ENCODE measurements around the gene MTRR.

The MTRR gene

DNA sequence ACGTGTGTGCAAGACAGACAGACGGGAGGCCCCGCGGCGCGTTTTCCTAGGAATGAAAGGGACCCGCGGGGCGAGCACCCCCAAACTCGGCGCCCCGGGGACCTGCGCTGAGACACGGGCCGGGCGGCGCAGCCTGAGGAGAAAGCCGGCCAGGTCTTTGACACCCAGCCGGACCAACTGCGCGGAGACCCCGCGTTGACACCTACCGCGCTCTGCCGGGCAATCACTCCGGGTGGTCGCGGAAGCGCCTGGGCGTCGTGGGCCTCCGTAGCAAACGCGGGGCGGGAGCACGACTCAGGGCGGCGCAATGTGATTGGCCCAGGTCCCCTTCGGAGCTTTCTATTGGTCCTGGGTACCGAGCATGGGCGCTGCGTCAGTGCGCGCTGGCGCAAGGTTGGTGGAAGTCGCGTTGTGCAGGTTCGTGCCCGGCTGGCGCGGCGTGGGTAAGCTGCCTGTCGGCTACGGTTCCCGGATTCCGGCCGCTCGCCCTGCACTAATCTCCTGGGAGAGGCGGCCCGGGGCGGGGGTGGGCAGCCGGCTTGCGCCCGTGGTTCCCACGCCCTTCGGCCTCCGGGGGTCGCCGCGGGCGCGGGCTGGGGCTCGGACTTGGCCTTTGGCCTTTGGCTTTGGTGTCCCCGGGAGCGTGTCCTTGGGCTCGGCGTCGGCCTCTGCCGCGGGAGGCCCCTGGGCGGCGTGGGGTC lies at the start of gene MTRR, which contains the start of gene FASTKD3:
MTRR (plus strand) TSS at position 376 of the 701 bp plus-strand sequence. CDS start 1,647 bp downstream, outside the sequence.
FASTKD3 (minus strand) TSS at position 259 of the 701 bp plus-strand sequence. CDS start 948 bp downstream, outside the sequence.
- DNase-seq = peak; percentile 93

DNA sequence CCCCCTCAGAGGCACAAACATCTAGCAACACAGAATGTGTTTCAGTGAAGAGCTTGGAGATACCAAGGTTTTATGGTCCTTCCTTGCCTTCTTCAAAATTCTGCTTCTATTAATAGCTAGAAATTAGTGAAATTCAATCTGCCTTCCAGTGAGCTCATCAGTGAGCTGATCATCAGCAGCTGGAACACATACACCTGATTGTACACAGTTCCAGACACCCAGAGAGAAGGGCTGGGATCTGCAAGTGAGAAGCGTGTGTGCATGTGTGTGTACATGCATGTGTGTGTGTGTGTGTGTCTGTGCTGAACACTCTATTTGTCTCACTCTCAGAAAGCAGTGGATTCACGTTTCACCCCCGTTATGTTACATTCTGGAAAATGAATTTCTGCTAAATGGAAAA lies 46.5 kb upstream of the MTRR start:
- no peak for DNase-seq

GRCh38 chr5:7823594-7823993 lies 45.4 kb upstream of the MTRR start:
- DNase-seq = no peak

DNA sequence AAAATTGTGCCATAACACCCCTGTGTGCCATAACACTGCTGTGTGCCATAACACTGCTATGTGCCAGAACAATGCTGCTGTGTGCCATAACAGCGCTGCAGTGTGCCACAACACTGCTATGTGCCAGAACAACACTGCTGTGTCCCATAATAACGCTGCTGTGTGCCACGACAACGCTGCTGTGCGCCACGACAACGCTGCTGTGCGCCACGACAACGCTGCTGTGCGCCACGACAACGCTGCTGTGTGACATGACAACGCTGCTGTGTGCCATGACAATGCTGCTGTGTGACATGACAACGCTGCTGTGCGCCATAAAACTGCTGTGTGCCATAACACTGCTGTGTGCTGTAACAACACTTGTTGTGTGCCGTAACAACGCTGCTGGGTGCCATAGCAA lies 44.0 kb upstream of the MTRR start:
- DNase-seq = no peak

GRCh38 chr5:7825630-7826029 lies 43.3 kb upstream of the MTRR start:
- no peak for DNase-seq

DNA sequence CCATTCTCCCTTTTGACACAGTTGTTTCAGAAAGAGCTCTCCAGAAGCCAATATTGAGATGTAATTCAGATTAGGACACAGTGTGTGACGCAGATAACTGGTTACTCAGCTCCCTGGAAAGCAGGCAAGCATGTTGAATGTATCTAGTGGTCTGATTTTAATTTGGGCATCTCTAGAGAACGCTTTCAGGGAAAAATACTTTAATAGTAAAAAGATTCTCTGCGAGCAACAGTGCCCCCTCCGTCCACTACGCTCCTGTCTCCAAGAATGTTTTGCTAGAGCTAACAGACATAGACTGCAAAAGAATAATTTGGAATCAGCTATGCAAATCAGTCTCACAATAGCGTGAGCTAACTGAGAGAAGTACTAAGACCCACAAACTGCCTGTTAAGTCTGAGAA lies 41.3 kb upstream of the MTRR start:
- DNase-seq = no peak

GRCh38 chr5:7828269-7828668 lies 40.7 kb upstream of the MTRR start:
- no peak for DNase-seq

DNA sequence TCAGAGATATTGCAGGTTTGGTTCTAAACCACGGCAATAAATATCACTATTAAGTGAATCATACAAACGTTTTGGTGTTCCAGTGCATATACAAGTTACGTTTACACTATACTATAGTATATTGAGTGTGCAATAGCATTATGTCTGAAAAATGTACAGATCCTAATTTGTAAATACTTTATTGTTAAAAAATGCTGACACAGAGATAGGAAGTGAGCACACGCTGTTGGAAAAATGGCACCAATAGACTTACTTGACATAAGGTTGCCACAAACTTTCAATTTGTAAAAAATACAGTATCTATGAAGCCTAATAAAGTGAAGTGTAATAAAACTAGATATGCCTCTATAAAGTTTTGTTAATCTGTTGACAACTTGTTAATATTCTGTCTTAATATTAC lies 34.0 kb upstream of the MTRR start:
- DNase-seq = no peak

DNA sequence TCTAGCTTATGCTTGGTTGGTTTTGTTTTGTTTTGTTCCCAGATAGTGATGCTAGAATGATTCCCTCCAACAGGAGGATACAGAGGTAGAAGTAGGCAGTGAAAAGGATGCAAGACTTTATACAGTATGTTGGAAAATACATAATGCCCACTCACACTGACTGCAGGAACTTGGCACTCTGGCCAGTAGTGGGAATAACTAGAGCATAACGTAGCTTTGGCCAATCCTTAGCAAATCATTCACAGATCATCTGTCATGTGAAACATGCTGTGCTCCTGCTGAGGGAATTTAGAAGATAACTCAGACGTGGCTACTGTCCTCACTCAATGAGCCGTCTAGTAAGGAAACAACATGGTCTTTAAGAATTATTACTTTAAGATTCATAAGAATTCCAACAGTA lies 31.5 kb upstream of the MTRR start:
- no peak for DNase-seq

DNA sequence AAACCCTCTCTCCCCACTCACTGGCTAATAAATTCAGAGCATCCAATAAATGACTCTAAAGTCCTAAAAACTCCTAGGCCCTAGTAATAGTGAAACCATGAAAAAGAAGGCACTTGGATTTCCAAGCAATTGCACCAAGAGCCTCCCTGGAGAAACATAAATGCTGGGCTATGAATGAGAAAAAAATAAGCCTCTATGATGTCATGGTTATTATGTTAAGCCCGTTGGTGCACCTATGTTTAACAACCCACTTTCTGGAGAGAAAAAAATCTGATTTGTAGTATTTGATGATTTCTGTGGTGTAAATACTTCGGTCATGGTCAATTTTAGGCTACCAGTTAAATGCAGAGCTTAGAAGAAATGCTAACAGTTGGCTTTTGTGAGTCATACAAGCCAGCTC lies 26.4 kb upstream of the MTRR start:
- no peak for DNase-seq

GRCh38 chr5:7844901-7845300 lies 24.0 kb upstream of the MTRR start:
- DNase-seq = no peak

GRCh38 chr5:7845557-7845956 lies 23.4 kb upstream of the MTRR start:
- DNase-seq = no peak

DNA sequence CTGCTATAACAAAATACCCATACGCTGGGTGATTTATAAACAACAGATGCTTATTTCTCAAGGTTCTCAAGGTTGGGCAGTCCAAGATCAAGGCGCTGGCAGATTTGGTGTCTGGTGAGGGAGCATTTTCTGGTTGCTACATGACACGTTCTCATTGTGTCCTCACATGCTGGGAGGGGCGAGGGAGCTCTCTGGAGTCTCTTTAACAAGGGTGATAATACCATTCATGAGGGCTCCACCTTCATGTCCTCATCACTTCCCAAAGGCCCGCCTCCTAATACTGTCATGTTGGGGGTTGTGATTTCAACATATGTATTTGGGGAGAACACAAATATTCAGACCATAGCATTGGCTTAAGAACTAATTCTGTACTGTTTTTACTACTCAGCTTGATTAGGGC lies 22.6 kb upstream of the MTRR start:
- no peak for DNase-seq

DNA sequence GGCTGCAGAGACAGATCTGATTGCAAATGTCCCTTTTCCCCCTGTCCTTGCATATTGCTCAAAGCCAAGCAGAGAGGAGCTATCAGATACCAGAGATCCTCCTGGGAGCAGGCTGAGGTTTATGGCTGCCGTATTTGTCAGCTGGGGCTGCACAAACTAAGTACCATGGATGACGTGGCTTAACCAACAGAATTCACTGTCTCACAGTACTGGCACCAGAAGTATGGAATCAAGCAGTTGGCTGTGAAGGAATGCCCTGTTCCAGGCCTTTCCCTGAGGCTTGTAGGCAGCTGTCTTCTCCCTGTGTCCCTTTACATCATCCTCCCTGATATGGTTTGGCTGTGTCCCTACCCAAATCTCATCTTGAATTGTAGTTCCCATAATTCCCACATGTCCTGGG lies 20.7 kb upstream of the MTRR start:
- DNase-seq = no peak

DNA sequence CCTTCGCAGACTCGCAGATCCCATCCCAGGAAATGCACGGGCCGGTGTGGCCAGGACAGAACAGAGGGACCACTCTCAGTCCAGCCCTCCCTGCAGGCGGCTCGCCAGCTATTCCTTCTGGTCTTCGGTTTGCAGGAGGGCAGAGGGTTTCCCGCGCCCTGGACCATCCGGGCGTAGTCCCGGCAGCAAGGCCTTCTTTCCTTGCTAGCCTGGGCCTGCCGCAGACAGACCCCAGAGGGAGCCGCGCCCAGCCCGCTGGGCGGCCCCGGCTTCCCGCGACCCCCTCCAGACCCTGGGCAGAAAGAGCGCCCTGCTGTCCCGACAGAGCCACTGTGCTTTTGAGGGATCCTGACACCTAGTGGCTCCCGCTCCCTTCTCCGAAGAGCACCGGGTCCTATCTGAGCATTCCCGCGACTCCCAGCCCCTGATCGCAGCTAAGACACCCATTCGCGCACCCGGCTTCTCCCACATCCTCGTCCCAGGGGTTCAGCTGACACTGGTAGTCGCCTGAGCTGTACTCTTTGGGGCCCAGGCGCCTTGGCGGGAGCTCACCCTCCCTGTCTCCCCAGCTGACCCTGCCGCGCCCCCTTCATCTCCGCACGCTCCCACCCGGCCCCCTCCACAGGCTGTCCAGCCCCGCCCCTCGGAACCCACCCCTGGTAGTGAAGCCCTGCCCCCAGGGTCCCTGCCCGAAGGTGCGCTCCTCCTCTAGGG lies 19.1 kb upstream of the MTRR start:
- DNase-seq = no peak

GRCh38 chr5:7850395-7851239 lies 18.3 kb upstream of the MTRR start, which contains the start of gene CFAP90:
CFAP90 (minus strand) TSS chr5:7851133; CDS start chr5:7851021, 112 bp downstream.
- DNase-seq = no peak

GRCh38 chr5:7851240-7851592 lies 17.7 kb upstream of the MTRR start:
- no peak for DNase-seq

DNA sequence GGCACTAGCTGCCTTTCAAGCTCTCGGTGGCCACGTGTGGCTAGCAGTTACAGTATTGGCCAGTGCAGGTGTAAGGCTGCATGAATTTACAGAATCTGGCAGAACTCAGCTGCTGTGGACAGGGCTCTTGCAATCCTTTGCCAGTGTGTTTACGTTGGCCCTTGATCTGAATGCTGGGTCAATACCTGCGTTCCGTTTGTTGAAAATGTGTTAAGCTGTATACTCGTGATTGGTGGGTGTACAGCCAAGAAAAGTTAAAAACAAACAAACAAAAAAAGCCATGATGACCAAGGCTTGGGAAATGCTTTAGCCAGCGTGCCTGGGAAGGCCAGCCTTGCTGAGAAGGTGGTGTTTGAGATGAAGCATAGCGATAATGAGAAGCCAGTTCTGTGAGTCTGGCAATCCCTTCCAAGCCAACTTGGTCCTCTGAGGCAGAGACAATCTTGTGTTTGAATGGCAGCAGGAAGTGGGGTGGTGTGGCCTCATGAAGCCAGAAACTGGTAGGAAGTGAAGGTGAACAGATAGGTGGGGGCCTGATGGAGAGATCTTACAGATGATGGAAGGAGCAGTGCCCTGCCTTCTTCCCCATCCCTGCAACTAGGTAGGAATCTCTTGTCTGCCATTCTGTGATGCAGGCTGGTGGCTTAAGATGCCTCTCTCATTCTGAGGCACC lies 17.2 kb upstream of the MTRR start:
- DNase-seq = no peak

GRCh38 chr5:7852542-7852941 lies 16.4 kb upstream of the MTRR start:
- peak; percentile 44 for DNase-seq

- DNase-seq = no peak
Observed at GRCh38 chr5:7852988-7853387, 16.0 kb upstream of the MTRR start.

- DNase-seq = no peak
Observed at GRCh38 chr5:7855611-7856010, 13.3 kb upstream of the MTRR start.

GRCh38 chr5:7856855-7857254 lies 12.1 kb upstream of the MTRR start:
- DNase-seq = peak; percentile 70

- DNase-seq = no peak
Observed at GRCh38 chr5:7857361-7857760, 11.6 kb upstream of the MTRR start.

Measured in OCI-M1 (cell line).